Vagina (tissue), 2 donors: Measurements from ENCODE around the gene MYO1F.

Experiments
- CTCF ChIP-seq, 3 experiments: fragments of 450-650 bp in 2 of 3; fragments of 200-600 bp in 1 of 3; sonication (generic) in 1 of 3; IDR thresholded peaks; one replicate each; pipeline ENCODE4 v1.5.1; 2017 to 2019; ENCODE audit warnings: antibody characterized with exemption in 3 of 3, mild to moderate bottlenecking in 2 of 3, moderate library complexity in 2 of 3
- POLR2A ChIP-seq, 2 donors: fragments of 450-650 bp; IDR thresholded peaks; one replicate each; pipeline ENCODE4 v1.6.1; 2017; ENCODE audit warnings: antibody characterized with exemption in 2 of 2, mild to moderate bottlenecking in 2 of 2, moderate library complexity in 2 of 2
- POLR2AphosphoS5 ChIP-seq, 2 donors: sonication (generic); formaldehyde crosslinking; IDR thresholded peaks; one replicate each; pipeline ENCODE4 v1.9.0; 2017; ENCODE audit warnings: antibody characterized with exemption in 2 of 2, mild to moderate bottlenecking in 2 of 2, low read depth in 1 of 2; ENCODE audit not compliant: insufficient read depth in 1 of 2

DNA sequence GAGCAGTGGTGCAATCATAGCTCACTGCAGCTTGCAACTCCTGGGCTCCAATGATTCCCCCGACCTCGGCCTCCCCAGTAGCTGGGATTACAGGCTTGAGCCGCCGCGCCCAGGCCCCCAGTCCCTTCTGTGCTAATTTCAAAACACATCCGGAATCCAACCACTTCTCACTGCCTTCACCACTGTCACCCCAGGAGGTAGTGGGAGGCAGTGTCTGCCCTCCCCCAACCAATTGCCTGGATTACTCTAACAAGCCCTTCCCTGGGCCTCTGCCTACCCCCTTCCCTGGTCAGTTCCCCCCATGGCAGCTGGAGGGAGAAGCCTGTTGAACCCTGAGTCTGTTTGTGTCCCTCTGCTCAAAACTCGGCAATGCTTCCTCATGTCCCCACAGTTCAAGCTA lies 77.1 kb downstream of the MYO1F start:
- TF ChIP-seq POLR2AphosphoS5 (IDR thresholded peaks at IDR 0.05; ENCODE audit: insufficient read depth in 1 of 2, low read depth in 1 of 2), result no peak
- no peak for TF ChIP-seq POLR2A (IDR thresholded peaks at IDR 0.05)
- TF ChIP-seq CTCF (IDR thresholded peaks at IDR 0.05), result no peak
